IMR-90 (cell line): ENCODE data around the gene ACTA2. TPM values are rescaled to one million over a fixed set of nuclear protein-coding genes. Genes with fewer than 3 reads are reported as not detected.

ENCODE experiments used
- ATAC-seq: fragments of 200-7000 bp; cut with Tn5 transposase; 2 replicates; pipeline ENCODE4 v1.9.1; 2020; ENCODE audit warnings: low read depth, mild to moderate bottlenecking, moderate library complexity
- BruUV-seq: library from RNA; stranded (reverse); fragments of 400-500 nt; replicated peaks from 2 replicates; lab custom pipeline; 2021; lab: Mats Ljungman, UMichigan
- CTCF ChIA-PET: fragments of 300-600 bp; formaldehyde crosslinking; extraction: SDS; loops from one replicate; lab custom pipeline; 2021; ENCODE audit warnings: antibody characterized with exemption; lab: Yijun Ruan, JAX
- POLR2A ChIA-PET: fragments of 300-600 bp; sonication (Branson Sonifier 250); formaldehyde crosslinking; loops from one replicate; lab custom pipeline; 2022; ENCODE audit warnings: antibody characterized with exemption; ENCODE audit not compliant: unreplicated experiment; lab: Charles Lee
- DNase-seq: peaks from one replicate; pipeline ENCODE4 v3.0.0; 2013
- H2AFZ ChIP-seq: replicated peaks from 2 replicates; pipeline ENCODE3; 2013; ENCODE audit warnings: low read length, mild to moderate bottlenecking; ENCODE audit not compliant: poor library complexity
- H2AK5ac ChIP-seq: 2 replicates; pipeline ENCODE4 v1.6.1; 2013; ENCODE audit warnings: low read depth, low read length, inconsistent platforms
- H2AK9ac ChIP-seq: replicated peaks from 2 replicates; pipeline ENCODE3; 2013; ENCODE audit warnings: mild to moderate bottlenecking, low read depth, low read length, moderate library complexity; ENCODE audit not compliant: poor library complexity
- H2BK120ac ChIP-seq: 2 replicates; pipeline ENCODE4 v1.6.1; 2013; ENCODE audit warnings: low read depth, low read length, inconsistent platforms
- H2BK15ac ChIP-seq: 3 replicates; pipeline ENCODE4 v1.6.1; 2013; ENCODE audit warnings: low read depth, low read length, inconsistent platforms
- H2BK20ac ChIP-seq: 2 replicates; pipeline ENCODE4 v1.6.1; 2013; ENCODE audit warnings: low read depth, mild to moderate bottlenecking, inconsistent platforms, low read length, moderate library complexity
- H2BK5ac ChIP-seq: 2 replicates; pipeline ENCODE4 v1.6.1; 2013; ENCODE audit warnings: mild to moderate bottlenecking, low read depth, low read length, inconsistent platforms; ENCODE audit not compliant: poor library complexity, severe bottlenecking
- H3K14ac ChIP-seq: replicated peaks from 2 replicates; pipeline ENCODE4 v1.6.1; 2013; ENCODE audit warnings: low read depth, low read length, inconsistent platforms
- H3K18ac ChIP-seq: 2 replicates; pipeline ENCODE4 v1.6.1; 2013; ENCODE audit warnings: low read depth, low read length, control low read depth
- H3K23ac ChIP-seq: 2 replicates; pipeline ENCODE4 v1.6.1; 2013; ENCODE audit warnings: low read depth, low read length, inconsistent platforms
- H3K27ac ChIP-seq: 2 replicates; pipeline ENCODE4 v1.5.1; 2013; ENCODE audit warnings: mild to moderate bottlenecking, control low read depth, low read length; ENCODE audit not compliant: insufficient read depth
- H3K27me3 ChIP-seq: 2 replicates; pipeline ENCODE4 v1.6.1; 2013; ENCODE audit warnings: low read length; ENCODE audit not compliant: control insufficient read depth, insufficient read depth
- H3K36me3 ChIP-seq: 2 replicates; pipeline ENCODE4 v1.6.1; 2013; ENCODE audit warnings: low read length, mixed read lengths; ENCODE audit not compliant: control insufficient read depth, insufficient read depth
- H3K4ac ChIP-seq: 2 replicates; pipeline ENCODE4 v1.6.1; 2013; ENCODE audit warnings: low read depth, low read length, inconsistent platforms
- H3K4me1 ChIP-seq: 2 replicates; pipeline ENCODE4 v1.6.1; 2013; ENCODE audit warnings: low read length, mixed read lengths; ENCODE audit not compliant: control insufficient read depth, insufficient read depth
- H3K4me2 ChIP-seq: 2 replicates; pipeline ENCODE4 v1.6.1; 2013; ENCODE audit warnings: low read depth, mild to moderate bottlenecking, control low read depth, low read length, moderate library complexity
- H3K4me3 ChIP-seq: 2 replicates; pipeline ENCODE4 v1.5.1; 2013; ENCODE audit warnings: low read depth, mild to moderate bottlenecking, control low read depth, low read length, moderate library complexity; ENCODE audit not compliant: insufficient read depth
- H3K56ac ChIP-seq: 2 replicates; pipeline ENCODE4 v1.6.1; 2013; ENCODE audit warnings: low read length, inconsistent platforms; ENCODE audit not compliant: insufficient read depth; ENCODE audit errors: extremely low read depth
- H3K79me1 ChIP-seq, 2 experiments: 2 replicates each; pipeline ENCODE4 v1.6.1; 2013; ENCODE audit warnings: low read length in 2 of 2, inconsistent platforms in 1 of 2, low read depth in 1 of 2
- H3K9ac ChIP-seq: 2 replicates; pipeline ENCODE4 v1.6.1; 2013; ENCODE audit warnings: low read depth, low read length, control low read depth
- H3K9me1 ChIP-seq: 2 replicates; pipeline ENCODE4 v1.6.1; 2013; ENCODE audit warnings: low read length, inconsistent platforms; ENCODE audit not compliant: insufficient read depth
- H3K9me3 ChIP-seq: 2 replicates; pipeline ENCODE4 v1.6.1; 2013; ENCODE audit warnings: low read length; ENCODE audit not compliant: control insufficient read depth, insufficient read depth
- H4K20me1 ChIP-seq: 2 replicates; pipeline ENCODE4 v1.6.1; 2013; ENCODE audit warnings: low read length, inconsistent platforms; ENCODE audit not compliant: insufficient read depth
- H4K5ac ChIP-seq: 2 replicates; pipeline ENCODE4 v1.6.1; 2013; ENCODE audit warnings: mild to moderate bottlenecking, low read depth, low read length, control low read depth
- H4K8ac ChIP-seq, 2 experiments: 2 replicates each; pipeline ENCODE4 v1.6.1; 2013; ENCODE audit warnings: low read depth in 2 of 2, low read length in 2 of 2, control low read depth in 1 of 2, inconsistent platforms in 1 of 2
- H4K91ac ChIP-seq: 2 replicates; pipeline ENCODE4 v1.6.1; 2013; ENCODE audit warnings: low read depth, low read length, inconsistent platforms; ENCODE audit not compliant: insufficient read depth
- CHD1 ChIP-seq: IDR thresholded peaks from 2 replicates; pipeline ENCODE4 v1.6.1; 2012; ENCODE audit warnings: low read depth, low read length, improper control_type of control experiment
- MAFK ChIP-seq: IDR thresholded peaks from 2 replicates; pipeline ENCODE4 v1.6.1; 2012; ENCODE audit warnings: low read depth, low read length, improper control_type of control experiment
- SMC3 ChIP-seq: fragments of 150-350 bp; IDR thresholded peaks from 2 replicates; pipeline ENCODE4 v1.6.1; 2016; ENCODE audit warnings: low read depth, mild to moderate bottlenecking, antibody characterized with exemption, low read length, moderate library complexity
- WGBS, 2 experiments: methylation state at CpG; one replicate each; pipeline versions ENCODE4 v1.1.5 to v1.1.7; 2013; ENCODE audit warnings: missing lambda C conversion rate in 2 of 2; ENCODE audit not compliant: insufficient read length in 1 of 2; ENCODE audit errors: extremely low coverage in 2 of 2; 5-methylcytosine and 5-hydroxymethylcytosine counted together
- dilution Hi-C: fragments of 300-500 bp; cut with HindIII; formaldehyde crosslinking; loops from one replicate; pipeline ENCODE4 v1.14.3; 2018; ENCODE audit warnings: low sequenced_read_pairs; ENCODE audit not compliant: unreplicated experiment
- in situ Hi-C: fragments of 300-500 bp; cut with MboI; formaldehyde crosslinking; loops from 3 replicates; pipeline ENCODE4 v1.14.3; 2019; ENCODE audit warnings: low sequenced_read_pairs, inconsistent platforms, mixed read lengths
- intact Hi-C: fragments of 100-400 bp; cut with micrococcal nuclease; formaldehyde crosslinking; loops from 2 replicates; pipeline ENCODE4 v1.10.0; 2022
- polyA plus RNA-seq, 3 experiments: library from polyadenylated mRNA; depleted of rRNA; stranded (reverse); fragments of >200 nt; gene quantifications; 2 replicates each; pipeline ENCODE4 v1.2.3, GENCODE V29; 2012; ENCODE audit warnings: low replicate concordance in 1 of 3
- total RNA-seq: library from RNA; depleted of rRNA; stranded (reverse); fragments of >200 nt; gene quantifications from 2 replicates; pipeline ENCODE4 v1.2.3, GENCODE V29; 2012
- TF ChIP-seq, protein P1 (sequence below): fragments of 150-350 bp; IDR thresholded peaks from 2 replicates; pipeline ENCODE4 v1.6.1; 2017; ENCODE audit warnings: mild to moderate bottlenecking, antibody characterized with exemption, low read length, low read depth

Gene ACTA2
- total and polyA plus RNA-seq, 2 of the 4 experiments (the other 2 are of a cell fraction), result 978 to 1,235 TPM

DNA sequence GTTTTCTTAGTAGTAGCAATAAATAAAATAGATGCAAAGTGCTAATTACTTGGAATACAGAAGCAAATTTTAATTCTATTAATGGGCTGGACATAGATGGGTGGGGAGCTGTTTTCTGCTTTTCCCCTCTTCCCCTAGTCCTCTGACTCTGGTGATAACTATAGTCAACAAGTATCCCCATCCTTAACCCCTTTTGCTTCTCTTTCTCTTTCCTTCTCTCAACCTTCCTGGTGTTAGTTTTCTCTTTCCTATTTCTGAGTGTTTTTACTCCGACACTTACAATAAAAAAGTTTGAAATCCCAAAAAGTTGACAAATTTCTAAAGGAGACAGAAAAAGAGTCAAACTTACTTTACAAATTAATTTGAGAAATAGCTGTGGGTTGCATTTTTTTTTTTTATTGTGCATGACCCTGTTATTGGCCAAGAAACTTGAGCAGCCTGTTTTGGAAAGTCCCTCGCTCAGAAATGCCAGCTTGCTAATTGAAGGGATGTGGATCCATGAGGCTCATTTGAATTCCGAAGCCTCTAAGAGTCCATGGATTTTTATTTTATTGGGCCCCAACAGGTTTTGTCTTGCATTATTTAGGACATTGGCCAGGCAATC lies 40.5 kb upstream of the ACTA2 start:
- Histone ChIP-seq H3K9me3 (no peaks in the 10 kb centered on the region), H3K27me3 (no peaks in the 10 kb centered on the region), H3K23ac (peak overlapping the region; percentile 41; the same call in 1 of the 2 replicates), H4K5ac (no peak overlapping the region), H2BK5ac (peak overlapping the region; percentile 35), H3K4ac (no peak overlapping the region), H3K9me1 (no peaks in the 10 kb centered on the region), H3K4me1 (peaks cover 5% of the 10 kb centered on the region), H4K8ac (no peak overlapping the region), H3K79me1 (peaks cover 32 to 73% of the 10 kb centered on the region in 2 experiments), H3K4me2 (peak overlapping the region; percentile 79), H2AK5ac (no peak overlapping the region), H2AK9ac (no peak overlapping the region), H4K20me1 (peaks cover 7% of the 10 kb centered on the region; the same call in 1 of the 2 replicates), H2BK20ac (no peak overlapping the region), H3K18ac (no peak overlapping the region), H3K27ac (no peak overlapping the region), H3K14ac (peak overlapping the region; percentile 64), H2AFZ (no peak overlapping the region), H4K91ac (no peak overlapping the region), H2BK15ac (no peak overlapping the region), H2BK120ac (no peak overlapping the region), H3K9ac (peak overlapping the region; percentile 23), H3K36me3 (no peaks in the 10 kb centered on the region), H3K56ac (no peak overlapping the region), H3K4me3 (peak overlapping the region; percentile 35)
- POLR2A ChIA-PET, result interaction anchor here (0.6 kb wide), 1 partner anchor 57 kb away, joined by 3 read pairs; no protein-coding TSS in a partner anchor
- DNase-seq (peak; percentile 54), ATAC-seq (no peak)
- intact Hi-C loops (no loop called here), dilution Hi-C loops (no loop called here), in situ Hi-C loops (no loop called here)
- TF ChIP-seq SMC3 (no peak), CHD1 (no peak), MAFK (peak; percentile 62)
- TF ChIP-seq, protein P1, sequence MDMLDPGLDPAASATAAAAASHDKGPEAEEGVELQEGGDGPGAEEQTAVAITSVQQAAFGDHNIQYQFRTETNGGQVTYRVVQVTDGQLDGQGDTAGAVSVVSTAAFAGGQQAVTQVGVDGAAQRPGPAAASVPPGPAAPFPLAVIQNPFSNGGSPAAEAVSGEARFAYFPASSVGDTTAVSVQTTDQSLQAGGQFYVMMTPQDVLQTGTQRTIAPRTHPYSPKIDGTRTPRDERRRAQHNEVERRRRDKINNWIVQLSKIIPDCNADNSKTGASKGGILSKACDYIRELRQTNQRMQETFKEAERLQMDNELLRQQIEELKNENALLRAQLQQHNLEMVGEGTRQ, result no peak
- BruUV-seq, result no TSS peak
- CTCF ChIA-PET, result interaction anchor here (0.6 to 1.1 kb wide), 2 partner anchors 221 to 429 kb away, joined by 3 read pairs; no protein-coding TSS in a partner anchor
- 59% methylated on average over 2 of the region's 3 CpGs; no CpG with 5 or more reads in 1 of the 2 experiments for WGBS, 2 experiments
